GM11168 (cell line): ENCODE data around the gene PHF21A.

ENCODE experiments used
- in situ Hi-C: fragments of 300-500 bp; cut with MboI; formaldehyde crosslinking; loops from one replicate; pipeline ENCODE4 v1.12.0; 2022; ENCODE audit warnings: low sequenced_read_pairs; ENCODE audit not compliant: unreplicated experiment

PHF21A gene

DNA sequence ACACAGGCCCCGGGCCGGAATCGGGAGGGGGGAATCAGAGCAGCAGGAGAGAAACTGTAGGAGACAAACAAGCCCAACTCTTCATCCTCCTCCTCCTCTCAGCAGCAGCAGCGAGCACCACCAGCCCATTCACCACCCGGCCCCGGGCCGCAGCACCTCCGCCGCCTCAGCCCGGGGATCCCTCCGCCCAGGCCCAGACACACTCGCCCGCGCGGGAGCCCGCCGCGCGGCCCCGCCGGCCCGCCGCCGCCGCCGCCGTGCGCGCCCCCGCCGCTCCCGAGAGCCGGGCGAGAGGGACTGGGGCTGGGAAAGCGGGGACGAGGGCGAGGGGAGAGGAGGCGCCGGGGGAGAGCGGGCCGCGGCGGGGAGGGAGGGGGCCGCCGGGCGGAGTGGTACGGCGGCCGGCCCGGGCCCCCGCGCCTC is at the start of gene PHF21A:
PHF21A (minus strand) TSS at position 154 of the 423 bp plus-strand sequence. CDS start 37,235 bp downstream, outside the sequence.
- in situ Hi-C loops = no loop called here

DNA sequence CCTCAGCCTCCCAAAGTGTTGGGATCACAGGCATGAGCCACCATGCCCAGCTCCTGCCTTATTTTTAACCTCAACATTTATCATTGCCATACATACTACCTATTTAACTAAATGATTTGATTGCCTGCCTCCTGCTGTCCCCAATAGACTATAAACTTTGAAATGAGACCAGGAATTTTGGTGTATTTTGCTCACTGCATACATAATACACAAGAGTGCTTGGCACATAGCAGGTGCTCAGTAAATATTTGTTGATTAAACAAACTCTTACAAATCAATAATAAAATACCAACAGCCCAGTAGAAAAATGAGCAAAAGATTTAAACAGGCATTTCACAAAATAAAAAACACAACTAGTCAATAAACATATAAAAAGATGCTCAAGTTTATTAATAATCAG is 49.5 kb upstream of the PHF21A start:
- in situ Hi-C loops = no loop called here

DNA sequence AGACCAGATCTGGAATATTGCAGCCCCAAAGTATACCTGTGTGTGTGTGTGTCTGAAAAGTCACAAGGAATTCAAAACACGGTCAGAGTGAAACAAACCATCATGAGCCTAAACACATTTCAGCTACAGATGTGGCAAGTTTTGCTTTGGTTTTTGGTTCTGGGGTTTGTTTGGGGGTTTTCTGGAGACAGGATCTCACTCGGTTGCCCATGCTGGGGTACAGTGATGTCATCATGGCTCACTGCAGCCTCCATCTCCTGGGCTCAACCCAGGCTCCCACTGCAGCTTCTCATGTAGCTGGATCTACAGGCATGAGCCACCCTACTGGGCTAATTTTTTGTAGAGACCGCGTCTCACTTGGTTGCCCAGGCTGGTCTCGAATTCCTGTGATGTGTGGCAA is 41.4 kb upstream of the PHF21A start:
- in situ Hi-C loops = no loop called here

DNA sequence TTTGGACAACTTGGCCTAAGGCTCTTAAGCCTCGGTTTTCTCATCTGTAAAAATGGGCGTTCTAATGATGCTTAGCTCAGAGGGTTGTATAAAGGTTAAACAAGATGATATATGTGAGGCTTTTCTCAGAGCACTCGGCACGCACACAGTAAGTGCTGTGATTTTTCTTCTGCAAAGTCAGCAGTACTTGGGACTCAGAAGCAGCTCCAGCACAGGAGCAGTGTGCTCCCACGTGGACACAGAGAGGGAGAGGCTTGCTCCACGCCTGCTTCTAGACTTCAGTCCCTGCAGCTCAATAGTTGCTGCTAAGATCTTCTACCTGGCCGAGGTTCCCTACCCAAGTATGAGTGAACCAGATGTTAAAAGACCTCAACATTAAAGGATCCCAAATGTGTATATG is 39.9 kb upstream of the PHF21A start:
- in situ Hi-C loops = no loop called here

DNA sequence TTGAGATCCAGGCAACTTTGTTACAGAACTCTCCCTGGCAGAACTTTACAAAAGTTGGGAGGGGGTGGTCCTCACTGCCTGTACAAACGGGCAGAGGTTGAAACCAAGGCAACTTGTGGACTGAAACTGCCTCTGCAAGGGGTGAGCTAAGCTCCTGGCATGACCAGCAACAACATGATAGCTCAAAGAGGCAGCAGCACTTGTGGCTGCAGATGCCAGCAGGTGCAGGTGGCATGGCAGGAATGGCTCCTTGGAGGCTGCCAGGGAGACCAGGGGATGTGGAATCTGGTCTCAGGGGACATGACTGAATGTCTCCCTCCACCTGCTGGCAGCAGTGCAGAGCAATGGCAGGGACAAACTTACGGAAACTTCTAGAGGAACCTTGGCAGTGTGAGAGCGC is 38.8 kb upstream of the PHF21A start:
- in situ Hi-C loops = no loop called here

DNA sequence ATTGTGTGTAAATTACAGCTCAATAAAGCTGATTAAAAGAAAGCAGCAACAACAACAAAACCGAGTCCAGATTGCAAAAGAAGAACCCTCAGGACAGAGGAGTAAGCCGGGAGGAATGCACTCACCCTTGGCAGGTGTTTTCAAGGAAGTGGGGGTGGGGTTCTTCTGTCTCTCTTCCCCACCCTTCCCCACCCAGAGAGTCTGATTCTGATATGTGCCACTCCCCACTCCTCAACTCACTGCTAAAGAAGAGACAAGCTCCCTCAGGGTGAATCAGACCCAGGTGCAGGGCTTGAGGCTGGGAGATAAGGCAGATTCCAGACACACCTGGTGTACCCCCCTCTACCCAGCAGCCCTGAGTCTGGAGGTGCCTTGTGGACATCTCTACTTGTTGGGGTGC is 38.4 kb upstream of the PHF21A start:
- in situ Hi-C loops = no loop called here

DNA sequence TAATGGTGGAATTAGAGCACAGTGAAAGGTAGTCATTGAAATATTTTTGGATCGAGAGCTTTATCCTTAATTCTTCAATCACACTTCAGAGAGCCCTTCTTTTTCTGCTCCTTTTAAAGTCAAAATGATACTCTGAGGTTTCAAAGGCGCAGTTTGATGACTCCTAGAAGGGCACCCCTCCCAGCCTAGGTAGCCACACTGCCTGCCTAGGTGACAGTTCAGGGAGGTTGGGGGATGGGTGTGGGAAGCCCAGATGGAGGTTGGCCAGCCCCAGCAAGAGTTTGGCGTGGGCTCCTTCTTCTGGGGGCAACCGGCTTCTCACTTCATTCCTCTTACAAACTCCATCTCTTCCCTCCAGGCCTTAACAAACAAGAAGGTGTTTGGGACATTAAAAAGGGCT is 28.6 kb upstream of the PHF21A start:
- in situ Hi-C loops = no loop called here

DNA sequence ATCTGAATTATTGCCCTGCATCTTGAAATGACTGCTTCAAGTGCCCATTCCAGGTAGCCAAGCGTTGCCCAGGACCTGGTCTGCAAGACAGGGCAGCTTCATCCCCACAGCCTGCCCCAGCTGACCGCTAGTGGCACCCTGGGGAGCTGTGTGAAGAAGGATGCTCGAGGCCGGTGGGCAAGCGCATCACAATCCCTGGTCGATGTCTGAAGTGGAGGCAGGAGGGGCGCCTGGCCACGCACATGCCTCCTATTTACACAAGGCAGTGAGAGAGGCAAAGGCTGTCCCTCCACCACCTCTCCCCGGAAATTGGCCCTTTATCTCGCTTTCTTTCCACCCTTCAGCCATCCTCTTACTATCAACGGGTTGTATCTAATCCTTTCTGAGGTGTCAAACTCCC is 28.1 kb upstream of the PHF21A start:
- in situ Hi-C loops = no loop called here

DNA sequence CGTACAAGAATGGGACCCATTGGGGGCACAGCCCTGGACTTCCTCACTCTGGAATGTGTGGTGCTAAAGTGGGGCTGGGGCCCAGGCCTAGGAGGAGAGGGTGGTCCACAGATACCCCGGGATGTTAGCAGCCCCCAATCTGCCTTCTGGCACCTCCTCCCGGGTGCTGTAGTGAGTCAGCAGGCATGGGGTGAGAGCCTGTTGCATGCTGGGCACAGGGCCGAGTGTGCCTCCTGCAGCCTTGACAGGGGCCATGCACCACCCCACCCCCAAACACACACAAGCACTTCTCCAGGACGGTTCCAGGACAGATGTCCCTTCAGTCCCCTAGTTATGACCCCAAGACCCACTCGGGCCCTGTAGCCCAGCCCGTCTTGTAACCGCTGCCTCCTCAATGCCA is 23.5 kb upstream of the PHF21A start:
- in situ Hi-C loops = no loop called here

DNA sequence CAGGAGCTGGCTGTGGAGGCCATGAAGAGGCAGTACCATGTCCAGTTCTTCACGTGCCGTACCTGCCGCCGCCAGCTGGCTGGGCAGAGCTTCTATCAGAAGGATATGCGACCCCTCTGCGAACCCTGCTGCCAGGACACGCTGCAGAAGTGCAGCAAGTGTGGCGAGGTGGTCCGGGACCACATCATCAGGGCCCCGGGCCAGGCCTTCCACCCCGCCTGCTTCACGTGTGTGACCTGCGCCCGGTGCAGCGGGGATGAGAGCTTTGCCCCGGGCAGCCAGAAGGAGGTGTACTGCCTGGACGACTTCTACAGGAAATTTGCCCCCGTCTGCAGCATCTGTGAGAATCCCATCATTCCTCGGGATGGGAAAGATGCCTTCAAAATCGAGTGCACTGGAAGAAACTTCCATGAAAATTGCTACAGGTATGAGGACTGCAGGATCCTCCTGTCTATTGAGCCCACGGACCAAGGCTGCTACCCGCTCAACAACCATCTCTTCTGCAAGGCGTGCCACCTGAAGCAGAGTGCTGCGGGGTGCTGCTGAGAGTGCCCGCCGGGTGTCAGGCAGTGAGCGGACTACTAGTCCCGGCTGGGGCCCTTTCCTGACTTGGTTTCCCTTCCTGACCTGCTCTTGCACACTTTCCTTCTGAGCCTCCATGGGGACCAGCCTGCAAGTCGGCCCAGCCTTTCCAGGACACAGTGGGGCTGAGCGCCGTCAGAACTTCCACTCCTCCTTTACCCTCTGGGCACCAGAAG is 22.0 kb upstream of the PHF21A start:
- in situ Hi-C loops = no loop called here

DNA sequence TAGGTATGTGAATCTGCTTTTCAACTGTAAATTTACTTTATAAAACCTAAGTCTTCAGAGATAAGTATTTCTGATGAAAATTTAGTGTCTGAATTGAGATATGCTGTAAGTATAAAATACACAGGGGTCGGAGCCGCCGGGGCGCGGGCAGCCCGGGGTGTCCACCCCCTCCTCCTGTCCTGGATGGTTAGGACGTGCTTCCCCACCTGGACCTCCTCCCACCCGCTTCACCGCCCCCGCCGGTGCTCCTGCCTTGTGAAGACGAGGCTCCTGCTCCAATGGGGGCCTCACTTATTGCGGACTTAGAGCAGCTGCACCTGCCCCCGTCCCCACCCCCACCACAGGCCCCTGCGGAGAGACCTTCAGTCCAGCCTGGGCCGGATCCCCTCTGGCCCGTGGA is 21.3 kb upstream of the PHF21A start:
- in situ Hi-C loops = no loop called here

DNA sequence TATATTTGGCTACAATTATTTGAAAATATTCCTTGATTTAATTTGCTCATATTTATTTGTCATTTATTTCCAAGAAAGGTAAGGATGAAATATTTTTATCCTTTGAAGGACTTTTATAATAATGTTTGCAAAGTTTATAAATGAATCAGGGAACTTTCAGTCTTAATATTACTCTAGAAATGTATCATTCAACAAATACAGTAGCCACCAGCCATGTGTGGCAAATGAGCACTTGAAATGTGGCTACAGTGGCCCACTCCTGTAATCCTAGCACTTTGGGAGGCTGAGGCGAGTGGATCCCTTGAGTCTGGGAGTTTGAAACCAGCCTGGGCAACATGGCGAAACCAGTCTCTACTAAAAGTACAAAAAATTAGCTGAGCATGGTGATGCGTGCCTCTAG is 20.3 kb upstream of the PHF21A start:
- in situ Hi-C loops = no loop called here

DNA sequence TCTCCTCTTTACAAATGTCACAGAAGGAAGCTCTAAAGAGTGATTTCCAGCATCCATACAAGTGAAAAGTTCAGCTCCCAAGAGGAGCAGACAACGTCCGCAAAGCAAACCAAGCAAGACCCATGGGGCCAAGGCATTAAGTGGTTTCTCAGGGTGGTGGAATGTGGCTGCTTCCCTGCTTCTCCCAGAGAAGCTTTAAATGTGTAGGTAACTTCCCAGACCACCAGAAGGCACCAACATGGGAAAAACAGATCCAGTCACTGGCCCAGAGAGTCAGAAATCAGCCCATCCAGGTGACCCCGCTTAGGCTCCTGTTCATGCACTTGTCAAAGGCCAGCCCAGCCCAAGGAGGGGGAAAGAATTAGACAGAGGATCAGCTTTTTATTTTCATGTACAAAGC is 13.3 kb upstream of the PHF21A start:
- in situ Hi-C loops = no loop called here

DNA sequence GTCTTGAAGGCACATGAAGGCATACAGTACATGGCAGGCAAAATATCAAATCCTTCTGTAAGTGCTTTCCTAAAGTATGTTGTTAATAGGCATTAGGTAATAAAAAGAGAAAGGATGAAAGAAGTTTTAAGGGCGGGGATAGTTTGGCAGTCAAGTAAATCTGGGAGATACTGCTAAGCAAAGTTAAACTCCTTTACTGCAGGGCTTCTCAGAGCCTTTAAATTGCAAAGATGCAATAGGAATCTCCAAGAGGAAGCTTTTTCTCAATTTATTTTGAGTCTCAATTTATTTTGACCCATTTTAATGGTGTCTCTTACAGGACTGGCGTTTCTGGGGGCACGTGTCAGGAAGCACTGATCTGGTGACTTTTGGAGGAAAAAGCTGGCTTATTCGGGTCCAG is 12.8 kb upstream of the PHF21A start:
- in situ Hi-C loops = no loop called here

DNA sequence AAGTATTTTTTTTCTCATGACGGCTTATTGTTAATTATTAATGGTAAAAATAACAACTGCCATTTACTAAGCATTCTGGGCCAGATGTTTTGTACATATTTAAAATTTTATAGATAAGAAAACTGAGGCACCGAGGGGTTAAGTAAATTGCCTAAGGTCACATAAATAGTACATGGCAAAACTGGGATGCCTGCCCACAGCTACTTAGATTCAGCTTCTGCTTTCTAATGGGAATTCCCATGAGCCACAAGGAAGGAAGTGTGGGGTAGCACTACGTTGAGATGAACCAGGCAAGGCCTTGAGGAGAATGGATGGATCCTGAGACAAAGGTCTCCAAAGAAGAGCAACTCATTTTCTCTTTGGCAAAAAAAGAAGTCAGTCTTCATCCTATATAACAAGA is 11.9 kb upstream of the PHF21A start:
- in situ Hi-C loops = no loop called here

DNA sequence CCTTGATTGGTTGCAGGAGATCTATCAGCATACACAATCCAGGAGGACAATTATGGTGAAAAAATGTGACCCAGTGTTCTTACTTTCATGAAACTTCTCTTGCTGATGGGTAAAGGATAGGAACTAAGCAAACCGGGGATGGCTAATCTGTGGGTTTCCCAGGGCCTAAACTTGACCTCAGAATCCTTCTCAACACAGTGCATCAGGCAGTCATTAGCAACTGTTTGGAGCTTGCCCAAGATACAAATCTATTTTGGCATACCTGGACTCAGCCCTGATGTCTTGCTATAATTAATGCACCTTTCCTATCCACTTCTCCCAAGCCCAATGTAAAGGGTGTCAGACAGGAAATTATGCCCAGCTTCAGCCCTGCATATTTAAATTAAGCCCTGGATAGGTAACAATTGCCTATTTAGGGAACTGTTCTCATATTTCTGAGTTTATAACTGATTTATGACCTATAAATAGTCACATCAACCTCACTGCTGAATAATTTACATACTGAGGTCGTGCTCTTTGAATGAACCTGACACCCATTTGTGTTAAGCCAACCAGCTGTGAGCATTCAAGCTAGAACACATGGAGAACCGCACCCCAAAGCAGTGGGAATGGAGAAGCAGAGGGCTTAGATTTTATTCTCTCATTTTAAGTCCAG is 9.2 kb upstream of the PHF21A start:
- in situ Hi-C loops = no loop called here

DNA sequence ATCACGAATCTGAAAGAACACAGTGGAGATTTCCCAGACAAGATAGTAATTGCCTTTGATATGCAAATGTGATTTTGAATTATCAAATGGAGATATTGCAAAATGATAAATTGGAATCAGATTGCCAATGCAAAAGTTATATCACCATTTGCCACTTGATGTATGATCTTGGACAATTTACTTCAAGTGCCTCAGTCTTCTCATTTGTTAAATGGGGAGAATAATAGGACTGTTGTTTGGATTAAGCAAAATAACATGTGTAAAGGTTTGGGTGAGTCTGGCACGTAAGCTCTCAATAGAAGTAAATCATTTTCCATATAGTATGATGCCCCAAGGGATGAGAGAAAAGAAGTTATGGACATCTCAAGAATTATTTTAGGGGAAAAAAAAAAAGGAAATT is 7.9 kb upstream of the PHF21A start:
- in situ Hi-C loops = no loop called here

DNA sequence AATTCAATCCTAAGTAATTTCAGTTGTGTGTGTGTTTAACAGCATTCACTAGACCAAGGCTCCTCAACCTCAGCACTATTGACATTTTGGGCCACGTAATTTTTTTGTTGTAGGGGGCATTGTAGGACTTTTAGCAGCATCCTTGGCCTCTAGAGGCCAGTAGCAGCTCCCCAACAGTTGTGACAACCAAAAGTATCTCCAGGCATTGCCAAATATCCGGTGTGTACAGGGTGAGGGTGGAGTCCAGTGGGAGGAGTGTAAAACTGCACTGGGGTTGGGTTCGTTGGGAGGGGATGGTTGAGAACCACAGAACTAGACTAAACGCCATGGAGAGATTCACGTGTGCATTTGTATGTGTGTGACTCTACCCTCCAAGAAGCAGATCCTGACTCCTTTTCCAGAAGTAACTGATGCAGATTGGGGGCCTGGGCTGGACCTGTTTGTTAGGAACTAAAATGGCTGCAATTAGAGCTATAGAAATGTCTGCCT is 5.9 kb upstream of the PHF21A start:
- in situ Hi-C loops = no loop called here

DNA sequence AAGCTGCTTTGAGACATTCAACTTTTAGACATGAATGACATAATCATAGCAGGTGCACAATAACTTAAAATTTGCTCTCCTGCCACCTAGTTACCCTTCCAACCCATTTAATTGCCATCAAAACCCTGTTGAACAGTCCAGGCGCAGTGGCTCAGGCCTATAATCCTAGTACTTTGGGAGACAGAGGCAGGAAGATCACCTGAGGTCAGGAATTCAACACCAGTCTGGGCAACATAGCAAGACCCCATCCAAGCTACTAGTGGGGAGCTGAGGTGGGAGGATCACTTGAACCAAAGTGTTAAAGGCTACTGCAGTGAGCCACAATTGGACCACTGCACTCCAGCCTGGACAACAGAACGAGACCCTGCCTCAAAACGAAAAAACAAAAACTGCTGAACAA is 4.0 kb upstream of the PHF21A start:
- in situ Hi-C loops = no loop called here

DNA sequence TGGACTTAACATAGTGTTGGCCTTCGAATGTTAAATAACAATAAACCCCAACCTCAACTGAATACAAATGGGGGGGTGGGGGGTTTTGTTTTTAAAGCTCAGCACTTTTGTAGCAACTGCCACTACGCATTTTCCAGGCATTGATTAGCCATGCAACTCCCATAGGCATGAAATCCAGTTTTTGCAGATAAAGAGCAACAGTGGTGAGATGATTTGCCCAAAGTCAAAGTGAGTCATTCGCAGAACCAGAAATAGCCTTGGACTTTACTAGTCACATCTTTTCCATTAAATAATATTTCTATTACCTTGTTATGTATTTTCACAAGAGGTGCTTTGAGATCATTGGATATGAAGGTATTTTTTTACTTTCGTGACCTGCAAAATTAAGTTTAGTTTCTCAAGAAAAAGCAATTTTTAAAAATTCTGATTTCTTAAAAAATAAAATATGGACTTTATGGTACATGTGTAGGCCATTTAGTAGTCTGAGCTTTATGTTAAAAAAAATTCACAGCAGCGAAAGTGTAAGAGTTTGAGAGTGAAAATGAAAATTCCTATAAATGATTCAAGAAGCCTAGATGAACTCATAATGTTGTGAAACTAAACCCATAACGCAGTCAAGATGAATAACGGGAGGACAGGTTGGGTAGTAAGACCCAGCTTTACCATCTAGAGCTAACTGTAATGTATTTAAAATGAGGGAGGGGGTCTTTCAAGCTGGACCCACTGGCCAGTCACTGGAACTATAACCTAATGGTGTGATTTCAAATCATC is 1.9 kb upstream of the PHF21A start:
- in situ Hi-C loops = no loop called here
